Raji (cell line): ENCODE measurements around the gene ALLC.

ENCODE experiments used
- POLR2A ChIP-seq: IDR thresholded peaks from 2 replicates; pipeline ENCODE4 v1.6.1; 2011; ENCODE audit warnings: low read depth, low read length, control low read depth; ENCODE audit not compliant: insufficient read depth

ALLC gene

GRCh38 chr2:3725002-3725401 is 67.0 kb downstream of the ALLC start:
- no peak for TF ChIP-seq POLR2A

DNA sequence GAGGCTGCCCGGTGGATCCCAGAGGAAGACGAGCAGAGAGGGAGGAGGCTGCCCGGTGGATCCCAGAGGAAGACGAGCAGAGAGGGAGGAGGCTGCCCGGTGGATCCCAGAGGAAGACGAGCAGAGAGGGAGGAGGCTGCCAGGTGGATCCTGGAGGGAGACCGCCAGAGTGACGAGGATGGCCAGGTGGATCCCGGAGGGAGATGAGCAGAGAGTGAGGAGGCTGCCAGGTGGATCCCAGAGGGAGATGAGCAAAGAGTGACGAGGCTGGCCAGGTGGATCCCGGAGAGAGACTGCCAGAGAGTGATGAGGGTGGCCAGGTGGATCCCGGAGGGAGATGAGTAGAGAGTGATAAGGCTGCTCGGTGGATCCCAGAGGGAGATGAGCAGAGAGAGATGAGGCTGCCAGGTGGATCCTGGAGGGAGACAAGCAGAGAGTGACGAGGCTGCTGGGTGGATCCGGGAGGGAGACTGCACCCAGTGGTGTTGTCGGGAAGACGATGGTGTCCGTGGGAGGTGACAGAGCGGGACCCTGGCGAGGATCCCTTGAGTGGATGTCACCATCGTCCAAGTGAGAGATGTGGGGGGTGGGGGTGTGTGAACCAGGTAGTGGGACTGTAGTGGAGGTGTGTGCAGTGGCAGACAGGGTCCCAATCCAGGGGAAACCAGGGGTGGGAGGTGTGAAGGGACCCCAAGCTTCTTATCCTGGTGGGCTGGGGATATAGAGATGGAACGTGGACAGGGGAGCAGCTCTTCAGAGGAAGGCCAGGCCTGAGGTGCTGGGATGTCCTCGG is 67.7 kb downstream of the ALLC start:
- TF ChIP-seq POLR2A = no peak

DNA sequence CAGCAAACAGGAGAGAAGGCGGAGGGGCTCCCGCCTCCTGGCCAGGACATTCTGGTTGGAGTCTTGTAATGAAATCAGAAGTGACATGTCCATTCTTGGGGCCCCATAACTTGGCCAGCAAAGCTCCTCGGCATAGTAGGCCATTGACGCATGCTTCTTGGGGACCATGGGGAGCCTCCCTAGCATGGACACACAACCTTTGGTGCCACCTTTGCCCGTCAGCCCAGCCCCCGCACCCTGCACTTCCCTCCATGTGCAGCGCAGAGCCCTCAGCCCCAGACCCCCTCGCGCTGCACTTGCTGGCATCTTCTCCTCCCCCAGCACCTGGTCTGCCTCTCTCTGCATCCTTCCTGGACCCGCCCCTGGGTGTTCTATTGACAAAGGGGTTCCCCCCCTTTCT is 68.5 kb downstream of the ALLC start:
- TF ChIP-seq POLR2A = no peak

DNA sequence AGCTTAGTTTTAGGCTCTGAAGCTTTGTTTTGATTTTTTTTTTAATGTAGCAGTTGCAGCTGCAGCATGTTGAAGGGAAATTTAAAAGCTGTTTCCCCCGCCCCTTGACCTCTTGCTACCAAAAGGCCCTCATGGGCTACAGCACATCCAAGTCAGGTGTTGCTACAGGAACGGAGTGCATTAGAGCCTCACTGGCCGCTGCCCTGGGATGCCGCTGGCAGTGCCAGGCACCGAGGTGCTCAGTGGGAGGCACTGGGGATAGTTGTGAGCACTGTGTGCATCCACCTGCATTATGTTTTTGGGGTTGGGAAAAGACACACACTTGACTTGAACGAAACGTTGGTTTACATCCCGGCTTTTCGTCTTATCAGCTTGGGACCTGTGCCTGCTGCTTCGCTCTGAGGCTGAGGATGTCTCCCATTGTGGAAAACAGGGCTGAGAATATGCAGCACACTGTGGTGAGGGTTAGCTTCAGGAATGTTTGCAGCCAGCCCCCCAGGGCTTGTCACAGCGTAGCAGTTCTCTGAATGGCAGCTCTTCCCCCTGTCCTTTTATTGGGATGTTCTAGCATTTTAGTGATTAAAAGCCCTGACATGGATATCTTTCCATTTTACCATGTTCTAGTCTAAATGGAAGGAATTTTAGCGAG is 69.5 kb downstream of the ALLC start:
- TF ChIP-seq POLR2A = no peak

- no peak for TF ChIP-seq POLR2A
These were observed 70.4 kb downstream of the ALLC start for GRCh38 chr2:3728104-3729054.

GRCh38 chr2:3729055-3729448 is 71.1 kb downstream of the ALLC start:
- no peak for TF ChIP-seq POLR2A

DNA sequence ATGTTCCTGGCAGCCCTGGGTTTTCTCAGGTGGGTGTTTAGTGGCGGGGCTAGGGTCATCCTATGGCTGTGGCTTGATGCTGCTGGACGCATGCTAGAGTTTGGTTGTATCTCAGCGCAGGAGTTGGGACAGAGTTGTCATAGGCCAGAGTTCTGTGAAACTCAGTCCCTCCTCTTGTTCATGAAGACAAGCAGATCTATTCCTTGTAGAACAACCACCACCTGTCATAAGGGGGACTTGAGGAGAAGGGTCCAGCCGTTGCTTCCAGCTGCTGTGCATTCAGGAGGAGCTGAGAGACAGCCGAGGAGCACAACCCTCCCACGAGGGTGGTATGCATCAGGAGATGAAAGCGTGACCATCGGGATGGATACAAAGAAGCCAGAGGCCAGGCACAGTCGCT is 71.8 kb downstream of the ALLC start:
- no peak for TF ChIP-seq POLR2A

- no peak for TF ChIP-seq POLR2A
These were observed 72.6 kb downstream of the ALLC start for GRCh38 chr2:3730646-3731045.

- TF ChIP-seq POLR2A = no peak
These were observed 73.8 kb downstream of the ALLC start for GRCh38 chr2:3731829-3732228.

GRCh38 chr2:3736112-3736511 is 78.1 kb downstream of the ALLC start:
- no peak for TF ChIP-seq POLR2A

DNA sequence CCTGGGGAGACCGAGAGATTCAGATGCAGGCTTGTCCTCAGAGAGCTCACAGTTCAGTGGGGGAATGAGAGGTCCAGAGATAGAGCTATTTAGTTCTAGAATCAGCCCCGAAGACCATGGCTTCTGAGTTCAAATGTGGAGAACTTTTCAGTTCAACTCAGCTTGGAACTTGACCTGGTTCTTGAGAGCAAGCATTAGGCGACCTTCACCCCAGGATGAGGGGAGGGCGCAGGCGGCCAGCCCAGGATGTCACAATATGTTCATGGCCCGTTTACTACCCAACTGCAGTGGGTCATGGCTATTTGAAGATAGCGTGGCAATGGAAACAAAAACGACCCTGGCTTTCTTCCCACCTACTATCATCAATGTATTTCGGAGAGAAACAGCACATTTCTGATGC is 79.1 kb downstream of the ALLC start:
- TF ChIP-seq POLR2A = no peak

DNA sequence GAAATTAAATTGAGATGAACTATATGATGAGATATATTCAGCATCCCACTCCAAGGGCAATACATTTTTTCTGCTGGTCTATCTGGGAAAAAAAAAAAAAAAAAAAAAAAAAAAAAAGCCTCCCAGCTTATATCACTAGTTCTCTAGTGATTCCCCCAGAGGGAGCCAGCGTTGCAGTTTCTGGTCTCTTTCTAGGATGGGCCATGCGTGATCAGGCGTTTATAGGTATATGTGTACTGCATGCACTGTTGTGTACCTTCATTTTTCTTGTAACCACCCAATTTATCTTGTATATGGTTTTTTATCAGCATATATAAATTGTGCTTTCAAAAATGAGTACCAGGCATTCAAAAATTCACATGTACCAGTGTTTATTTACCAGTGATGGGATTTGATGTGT is 80.5 kb downstream of the ALLC start:
- no peak for TF ChIP-seq POLR2A

GRCh38 chr2:3739313-3739712 is 81.3 kb downstream of the ALLC start:
- no peak for TF ChIP-seq POLR2A

DNA sequence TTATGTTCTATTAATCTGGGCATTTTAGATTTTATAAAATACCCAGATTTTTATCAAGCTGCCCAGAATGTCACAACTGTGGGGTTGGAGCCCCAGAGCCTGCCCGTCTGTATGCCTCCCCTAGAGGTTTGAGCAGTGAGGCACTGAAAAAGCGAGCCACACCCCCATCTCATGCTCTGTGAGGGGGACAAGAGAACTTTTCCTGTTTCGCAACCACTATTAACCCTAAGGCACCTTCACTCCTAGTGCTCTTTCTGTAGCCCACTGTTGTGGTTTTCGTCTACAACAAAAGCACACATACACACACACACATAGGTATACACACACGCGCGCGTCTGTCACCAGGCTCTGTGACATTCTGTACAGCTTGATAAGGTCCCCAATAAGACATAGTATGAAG is 83.4 kb downstream of the ALLC start:
- TF ChIP-seq POLR2A = no peak

DNA sequence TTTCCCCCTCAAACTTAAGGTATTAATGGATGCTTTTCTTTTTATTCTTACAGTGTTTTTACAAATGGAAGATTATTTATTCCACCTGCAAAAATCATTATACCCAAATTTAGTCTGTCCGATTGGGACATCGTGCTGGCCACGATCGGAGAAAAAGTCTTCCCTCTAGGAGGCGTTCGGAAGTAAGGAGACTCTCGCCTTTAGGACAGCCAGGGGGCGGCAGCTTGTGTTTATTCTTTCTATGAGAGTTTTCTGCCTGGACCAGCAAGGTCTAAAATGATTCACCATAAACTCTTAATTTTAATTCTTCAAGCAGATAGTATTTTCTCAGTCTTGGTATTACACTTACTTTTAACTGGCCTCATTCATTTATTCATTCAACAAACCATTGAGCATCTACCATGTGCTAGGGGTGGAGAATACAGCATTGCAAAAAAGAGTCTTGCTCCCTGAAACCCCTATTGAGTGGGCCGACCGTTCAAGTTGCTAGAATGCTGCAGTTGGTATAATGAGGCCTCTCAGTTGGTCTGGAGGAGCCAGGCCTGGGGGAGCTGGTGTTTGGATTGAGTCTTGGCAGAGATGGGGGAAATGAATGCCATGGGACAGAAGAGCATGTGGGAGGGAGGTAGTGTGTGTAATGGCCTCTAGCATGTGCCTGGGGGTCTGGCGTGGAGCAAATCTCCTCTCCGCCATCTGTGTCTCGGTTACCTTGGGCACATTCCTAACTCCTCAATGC is 84.0 kb downstream of the ALLC start:
- TF ChIP-seq POLR2A = no peak
